Rectal smooth muscle tissue (tissue), 1 donor: Measurements from ENCODE around the gene CT45A2.
"Not testable (repeated sequence)": the region's sequence is repeated elsewhere in the genome, so short reads cannot be mapped to it uniquely, and the experiment has no call there.

ENCODE experiments used
- H3K27ac ChIP-seq: one replicate; pipeline ENCODE4 v1.7.0; 2013; ENCODE audit warnings: low read depth, low read length, inconsistent platforms
- H3K27me3 ChIP-seq: one replicate; pipeline ENCODE4 v1.7.0; 2013; ENCODE audit warnings: low read length; ENCODE audit not compliant: control insufficient read depth, insufficient read depth
- H3K36me3 ChIP-seq: one replicate; pipeline ENCODE4 v1.7.0; 2013; ENCODE audit warnings: low read length; ENCODE audit not compliant: control insufficient read depth, insufficient read depth
- H3K4me1 ChIP-seq: one replicate; pipeline ENCODE4 v1.7.0; 2013; ENCODE audit warnings: low read length; ENCODE audit not compliant: control insufficient read depth, insufficient read depth
- H3K4me3 ChIP-seq: one replicate; pipeline ENCODE4 v1.7.0; 2013; ENCODE audit warnings: low read length
- H3K9ac ChIP-seq: one replicate; pipeline ENCODE4 v1.7.0; 2013; ENCODE audit warnings: low read length

CT45A2 gene, protein sequence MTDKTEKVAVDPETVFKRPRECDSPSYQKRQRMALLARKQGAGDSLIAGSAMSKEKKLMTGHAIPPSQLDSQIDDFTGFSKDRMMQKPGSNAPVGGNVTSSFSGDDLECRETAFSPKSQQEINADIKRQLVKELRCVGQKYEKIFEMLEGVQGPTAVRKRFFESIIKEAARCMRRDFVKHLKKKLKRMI

GRCh38 chrX:135819912-135820311 lies at the start of gene CT45A2:
TSS of gene CT45A2 (minus strand) at chrX:135820012. CDS start at chrX:135816265, 3,747 bp downstream.
- not testable (repeated sequence) for H3K36me3 ChIP-seq, H3K27me3 ChIP-seq, H3K4me1 ChIP-seq, H3K27ac ChIP-seq, H3K4me3 ChIP-seq, H3K9ac ChIP-seq

DNA sequence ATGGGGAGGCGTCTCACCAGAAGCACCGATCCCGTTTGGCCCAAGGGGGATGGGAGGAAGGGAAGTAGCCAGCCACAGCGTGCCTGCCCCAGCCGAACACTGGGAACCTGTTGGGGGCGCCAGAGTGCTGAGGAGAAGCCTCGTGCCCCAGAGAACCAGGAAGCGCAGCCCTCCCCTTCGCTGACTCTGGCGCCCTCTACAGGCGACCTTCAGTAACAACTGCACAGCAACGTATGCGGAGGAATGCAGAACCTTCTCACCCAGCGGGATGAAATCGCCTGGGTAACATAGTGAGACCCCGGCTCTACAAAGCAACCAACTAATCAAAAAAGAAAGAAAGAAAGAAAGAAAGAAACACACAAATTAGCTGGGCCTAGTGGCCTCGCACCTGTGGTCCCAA lies 34.6 kb upstream of the CT45A2 start, which contains the start of gene CT45A8:
Gene CT45A8, minus strand, starts transcription at position 101 of the 400 bp plus-strand sequence. CDS start 3,755 bp downstream, outside the sequence.
- not testable (repeated sequence) for H3K4me3 ChIP-seq, H3K9ac ChIP-seq, H3K27ac ChIP-seq, H3K36me3 ChIP-seq, H3K4me1 ChIP-seq, H3K27me3 ChIP-seq

- not testable (repeated sequence) for H3K4me1 ChIP-seq, H3K27me3 ChIP-seq
These were observed 17.4 kb upstream of the CT45A2 start, which contains the start of gene CT45A7 for GRCh38 chrX:135837180-135837579. TSS of gene CT45A7 (minus strand) at chrX:135837280. CDS start at chrX:135833533, 3,747 bp downstream.

GRCh38 chrX:135802687-135803086 lies 17.1 kb downstream of the CT45A2 start, which contains the start of gene CT45A6:
TSS of gene CT45A6 (minus strand) at chrX:135802787. CDS start at chrX:135798993, 3,794 bp downstream.
- H3K4me1 ChIP-seq, H3K27ac ChIP-seq, H3K27me3 ChIP-seq, H3K4me3 ChIP-seq, H3K36me3 ChIP-seq, H3K9ac ChIP-seq: not testable (repeated sequence)

More at GRCh38 chrX:135837180-135837579, 17.4 kb upstream of the CT45A2 start, which contains the start of gene CT45A7:
- H3K27ac ChIP-seq, H3K36me3 ChIP-seq, H3K4me3 ChIP-seq, H3K9ac ChIP-seq: not testable (repeated sequence)

DNA sequence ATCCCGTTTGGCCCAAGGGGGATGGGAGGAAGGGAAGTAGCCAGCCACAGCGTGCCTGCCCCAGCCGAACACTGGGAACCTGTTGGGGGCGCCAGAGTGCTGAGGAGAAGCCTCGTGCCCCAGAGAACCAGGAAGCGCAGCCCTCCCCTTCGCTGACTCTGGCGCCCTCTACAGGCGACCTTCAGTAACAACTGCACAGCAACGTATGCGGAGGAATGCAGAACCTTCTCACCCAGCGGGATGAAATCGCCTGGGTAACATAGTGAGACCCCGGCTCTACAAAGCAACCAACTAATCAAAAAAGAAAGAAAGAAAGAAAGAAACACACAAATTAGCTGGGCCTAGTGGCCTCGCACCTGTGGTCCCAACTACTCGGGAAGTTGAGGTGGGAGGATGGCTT lies 34.4 kb downstream of the CT45A2 start, which contains the start of gene CT45A5:
Gene CT45A5, minus strand, starts transcription at position 101 of the 400 bp plus-strand sequence. CDS start 3,774 bp downstream, outside the sequence.
- not testable (repeated sequence) for H3K4me1 ChIP-seq, H3K27ac ChIP-seq, H3K9ac ChIP-seq, H3K4me3 ChIP-seq, H3K36me3 ChIP-seq, H3K27me3 ChIP-seq

- H3K36me3 ChIP-seq, H3K4me1 ChIP-seq, H3K27me3 ChIP-seq, H3K27ac ChIP-seq, H3K4me3 ChIP-seq, H3K9ac ChIP-seq: not testable (repeated sequence)
These were observed 51.7 kb downstream of the CT45A2 start, which contains the start of gene CT45A3 for GRCh38 chrX:135768091-135768490. TSS of gene CT45A3 (minus strand) at chrX:135768191. CDS start at chrX:135764444, 3,747 bp downstream.
